Smooth muscle cell (in vitro differentiated cells): ENCODE measurements around the gene CST4. TPM values are rescaled to one million over a fixed set of nuclear protein-coding genes. Genes with fewer than 3 reads are reported as not detected.
"Not testable (repeated sequence)": the region's sequence is repeated elsewhere in the genome, so short reads cannot be mapped to it uniquely, and the experiment has no call there.

ENCODE experiments used
- DNase-seq: peaks from one replicate; lab custom pipeline; 2025; ENCODE audit not compliant: unreplicated experiment; lab: John Stamatoyannopoulos, UW
- H2AFZ ChIP-seq: fragments of 200-600 bp; sonication (generic); 2 replicates; pipeline ENCODE4 v1.6.0; 2016; ENCODE audit warnings: antibody characterized with exemption, low read depth, mild to moderate bottlenecking
- H3F3A ChIP-seq: fragments of 200-600 bp; sonication (generic); 2 replicates; pipeline ENCODE4 v1.6.0; 2017; ENCODE audit warnings: antibody characterized with exemption, low read depth
- H3K27ac ChIP-seq: fragments of 200-600 bp; sonication (generic); 2 replicates; pipeline ENCODE4 v1.5.1; 2016; ENCODE audit warnings: low read depth, mild to moderate bottlenecking
- H3K27me3 ChIP-seq: fragments of 200-600 bp; sonication (generic); 2 replicates; pipeline ENCODE4 v1.6.1; 2016; ENCODE audit warnings: low read depth, mild to moderate bottlenecking
- H3K36me3 ChIP-seq: fragments of 200-600 bp; sonication (generic); 2 replicates; pipeline ENCODE4 v1.5.1; 2016; ENCODE audit warnings: low read depth
- H3K4me1 ChIP-seq: fragments of 200-600 bp; sonication (generic); 2 replicates; pipeline ENCODE4 v1.5.1; 2016; ENCODE audit warnings: low read depth
- H3K4me2 ChIP-seq: fragments of 200-600 bp; sonication (generic); 2 replicates; pipeline ENCODE4 v1.6.0; 2016; ENCODE audit warnings: mild to moderate bottlenecking
- H3K4me3 ChIP-seq: fragments of 200-600 bp; sonication (generic); 2 replicates; pipeline ENCODE4 v1.5.1; 2016; ENCODE audit warnings: mild to moderate bottlenecking
- H3K79me2 ChIP-seq: fragments of 200-600 bp; sonication (generic); 2 replicates; pipeline ENCODE4 v1.6.0; 2016; ENCODE audit warnings: low read depth, mild to moderate bottlenecking
- H3K9ac ChIP-seq: fragments of 200-600 bp; sonication (generic); 2 replicates; pipeline ENCODE4 v1.6.0; 2016; ENCODE audit warnings: low read depth
- H3K9me3 ChIP-seq: fragments of 200-600 bp; sonication (generic); replicated peaks from 2 replicates; pipeline ENCODE4 v1.5.1; 2016; ENCODE audit warnings: low read depth
- H4K20me1 ChIP-seq: fragments of 200-600 bp; sonication (generic); 2 replicates; pipeline ENCODE4 v1.6.0; 2016; ENCODE audit warnings: low read depth
- CTCF ChIP-seq: fragments of 200-600 bp; sonication (generic); IDR thresholded peaks from 2 replicates; pipeline ENCODE4 v1.5.1; 2017; ENCODE audit warnings: borderline replicate concordance, mild to moderate bottlenecking, antibody characterized with exemption; ENCODE audit not compliant: insufficient read depth, poor library complexity, severe bottlenecking
- whole genome bisulfite sequencing: methylation state at CpG from one replicate; pipeline ENCODE4 v1.1.7; 2016; ENCODE audit warnings: low lambda C conversion rate; 5-methylcytosine and 5-hydroxymethylcytosine counted together
- polyA plus RNA-seq: library from polyadenylated mRNA; unstranded; fragments of >200 nt; fragmentation: Nextera tagmentation; extraction: Ambion mirVana; gene quantifications from 2 replicates; pipeline ENCODE4 v1.2.1, GENCODE V29; 2016
- total RNA-seq: library from RNA; depleted of rRNA; stranded (reverse); fragments of >200 nt; gene quantifications from 2 replicates; pipeline ENCODE4 v1.2.3, GENCODE V29; 2014

Gene CST4
- total and polyA plus RNA-seq, 2 experiments from 2014 or later, result not detected

DNA sequence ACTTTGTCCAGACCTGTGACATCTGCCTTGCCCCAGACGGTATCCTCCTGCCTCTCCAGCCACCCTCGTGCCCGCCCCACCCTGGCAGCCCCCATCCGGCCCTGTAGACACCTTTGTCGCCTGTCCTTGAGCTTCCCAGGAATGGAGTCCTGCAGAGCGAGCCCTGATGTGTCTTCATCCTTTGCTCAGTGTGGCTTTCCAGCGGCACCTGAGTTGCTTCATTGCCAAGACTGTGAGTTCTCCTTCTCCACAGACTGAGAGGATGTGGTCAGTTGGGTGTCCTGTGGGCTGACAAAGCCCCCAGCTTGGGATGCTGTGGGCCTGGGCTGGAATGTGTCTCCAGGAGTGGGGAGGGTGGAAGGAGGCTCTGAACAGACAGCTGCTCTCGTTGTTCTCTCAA is 1.7 kb upstream of the CST4 start:
- TF ChIP-seq CTCF, result no peak
- H3F3A ChIP-seq, result peaks cover 4% of the 10 kb centered on the region
- no peaks in the 10 kb centered on the region for H3K79me2 ChIP-seq
- no peak overlapping the region for H3K27ac ChIP-seq
- WGBS, result 85% methylated on average over 8 of the region's 8 CpGs
- DNase-seq, result no peak
- peaks cover 8% of the 10 kb centered on the region for H3K4me1 ChIP-seq
- H3K4me3 ChIP-seq, result no peak overlapping the region
- H3K9me3 ChIP-seq, result no peaks in the 10 kb centered on the region
- no peaks in the 10 kb centered on the region for H3K36me3 ChIP-seq
- H3K4me2 ChIP-seq, result no peak overlapping the region
- H3K27me3 ChIP-seq, result no peaks in the 10 kb centered on the region
- H2AFZ ChIP-seq, result no peak overlapping the region
- H3K9ac ChIP-seq, result no peak overlapping the region
- H4K20me1 ChIP-seq, result no peaks in the 10 kb centered on the region

- H4K20me1 ChIP-seq, result no peaks in the 10 kb centered on the region
- H3K9me3 ChIP-seq, result no peaks in the 10 kb centered on the region
- 84% methylated on average over 3 of the region's 3 CpGs for WGBS
These were observed 507 bp upstream of the CST4 start for GRCh38 chr20:23689399-23689690.

GRCh38 chr20:23687986-23688385 is 852 bp downstream of the CST4 start:
- no peaks in the 10 kb centered on the region for H3K36me3 ChIP-seq
- no peaks in the 10 kb centered on the region for H3K4me1 ChIP-seq
- H3K4me2 ChIP-seq, result no peak overlapping the region
- 77% methylated on average over 3 of the region's 3 CpGs for WGBS
- no peak overlapping the region for H3K9ac ChIP-seq
- no peaks in the 10 kb centered on the region for H3K79me2 ChIP-seq
- H3K9me3 ChIP-seq, result no peaks in the 10 kb centered on the region
- no peak overlapping the region for H2AFZ ChIP-seq
- no peaks in the 10 kb centered on the region for H3F3A ChIP-seq
- no peaks in the 10 kb centered on the region for H4K20me1 ChIP-seq
- no peak for DNase-seq
- peaks cover 4% of the 10 kb centered on the region for H3K27me3 ChIP-seq
- TF ChIP-seq CTCF, result no peak
- H3K27ac ChIP-seq, result no peak overlapping the region
- H3K4me3 ChIP-seq, result no peak overlapping the region

More at GRCh38 chr20:23689399-23689690, 507 bp upstream of the CST4 start:
- no peaks in the 10 kb centered on the region for H3K79me2 ChIP-seq
- no peak for TF ChIP-seq CTCF
- DNase-seq, result no peak
- H3K4me1 ChIP-seq, result no peaks in the 10 kb centered on the region
- no peak overlapping the region for H2AFZ ChIP-seq
- H3K36me3 ChIP-seq, result no peaks in the 10 kb centered on the region
- no peak overlapping the region for H3K4me2 ChIP-seq
- H3K9ac ChIP-seq, result no peak overlapping the region
- H3K27ac ChIP-seq, result no peak overlapping the region
- H3F3A ChIP-seq, result no peaks in the 10 kb centered on the region
- H3K27me3 ChIP-seq, result no peaks in the 10 kb centered on the region
- no peak overlapping the region for H3K4me3 ChIP-seq

DNA sequence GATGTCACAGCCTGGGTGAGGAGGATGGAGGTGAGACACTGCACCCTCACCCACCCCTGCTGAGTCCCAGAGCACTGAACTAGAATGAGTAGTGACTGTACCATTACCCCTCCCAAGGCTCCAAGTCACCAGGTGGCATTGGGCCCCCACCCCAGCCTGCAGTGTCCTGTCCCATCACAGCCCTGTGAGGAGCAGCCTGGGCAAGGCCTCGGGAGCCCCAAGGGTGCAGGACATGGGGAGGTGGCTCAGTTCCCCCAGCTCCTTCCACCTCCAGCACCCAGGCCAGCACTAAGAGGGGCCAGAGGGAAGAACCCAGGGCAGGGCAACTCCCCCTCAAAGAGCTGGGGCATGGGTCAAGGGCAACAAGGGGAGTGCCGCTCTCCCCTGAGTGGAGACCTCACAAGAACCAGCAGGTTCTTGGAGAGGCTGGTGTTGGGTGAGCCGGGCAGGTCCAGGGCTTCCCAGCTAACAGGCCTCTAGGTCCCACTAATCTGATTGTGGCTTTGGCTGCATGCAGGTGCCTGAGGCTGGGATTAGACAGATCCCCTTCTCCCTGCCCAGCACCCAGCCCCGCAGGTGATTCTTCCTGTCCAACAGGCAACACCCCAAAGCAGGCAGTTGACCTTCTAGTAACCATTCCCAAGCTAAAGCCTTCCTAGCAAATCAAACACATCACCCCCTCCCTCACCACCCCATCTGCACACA is 2.6 kb downstream of the CST4 start:
- no peak overlapping the region for H3K4me2 ChIP-seq
- TF ChIP-seq CTCF, result no peak
- no peak overlapping the region for H3K4me3 ChIP-seq
- no peaks in the 10 kb centered on the region for H3K4me1 ChIP-seq
- no peaks in the 10 kb centered on the region for H3K9me3 ChIP-seq
- no peak for DNase-seq
- H3K36me3 ChIP-seq, result no peaks in the 10 kb centered on the region
- 98% methylated on average over 4 of the region's 4 CpGs for WGBS
- no peaks in the 10 kb centered on the region for H4K20me1 ChIP-seq
- H3K27ac ChIP-seq, result no peak overlapping the region
- no peaks in the 10 kb centered on the region for H3K79me2 ChIP-seq
- H3K27me3 ChIP-seq, result peaks cover 4% of the 10 kb centered on the region
- no peak overlapping the region for H2AFZ ChIP-seq
- no peaks in the 10 kb centered on the region for H3F3A ChIP-seq
- no peak overlapping the region for H3K9ac ChIP-seq

DNA sequence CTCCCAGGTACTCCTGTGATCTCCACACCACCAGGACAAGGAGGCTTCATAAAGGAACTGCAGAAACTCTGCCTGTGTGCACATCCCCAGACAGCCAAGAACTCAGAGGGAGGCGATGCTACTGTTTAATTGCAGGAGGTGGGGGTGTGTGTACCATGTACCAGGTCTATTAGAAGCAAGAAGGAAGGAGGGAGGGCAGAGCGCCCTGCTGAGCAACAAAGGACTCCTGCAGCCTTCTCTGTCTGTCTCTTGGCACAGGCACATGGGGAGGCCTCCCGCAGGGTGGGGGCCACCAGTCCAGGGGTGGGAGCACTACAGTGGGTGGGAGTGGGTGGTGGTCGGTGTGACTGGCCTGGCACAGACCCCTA is 3.3 kb downstream of the CST4 start:
- H3K4me3 ChIP-seq, H3K36me3 ChIP-seq, H2AFZ ChIP-seq, H4K20me1 ChIP-seq, H3K27ac ChIP-seq, H3K4me2 ChIP-seq, H3K9ac ChIP-seq, H3F3A ChIP-seq, H3K4me1 ChIP-seq, DNase-seq, H3K27me3 ChIP-seq, H3K79me2 ChIP-seq, H3K9me3 ChIP-seq: not testable (repeated sequence)
- WGBS, result 95% methylated on average over 4 of the region's 4 CpGs
